RWPE2 (cell line): ENCODE results near the gene GSTK1.

ENCODE experiments used
- ATAC-seq: fragments of 200-7000 bp; cut with Tn5 transposase; 3 replicates; pipeline ENCODE4 v1.9.1; 2021; ENCODE audit warnings: low read depth
- DNase-seq: peaks from one replicate; pipeline ENCODE4 v3.0.0-alpha.2; 2020; ENCODE audit warnings: low spot score
- H3K27ac ChIP-seq: fragments of 450-650 bp; 2 replicates; pipeline ENCODE4 v1.5.1; 2017; ENCODE audit warnings: mild to moderate bottlenecking; ENCODE audit not compliant: poor library complexity, severe bottlenecking
- H3K27me3 ChIP-seq: fragments of 250-450 bp; sonication (Bioruptor Pico); 2 replicates; pipeline ENCODE4 v1.5.1; 2021; ENCODE audit warnings: mild to moderate bottlenecking, moderate library complexity; ENCODE audit not compliant: insufficient read depth, poor library complexity, severe bottlenecking
- H3K36me3 ChIP-seq: fragments of 250-450 bp; sonication (Bioruptor Pico); 2 replicates; pipeline ENCODE4 v1.5.1; 2020; ENCODE audit warnings: low read depth, mild to moderate bottlenecking, moderate library complexity
- H3K4me1 ChIP-seq: fragments of 250-450 bp; sonication (Bioruptor Pico); 2 replicates; pipeline ENCODE4 v1.5.1; 2021; ENCODE audit warnings: mild to moderate bottlenecking, moderate library complexity; ENCODE audit not compliant: insufficient read depth, poor library complexity, severe bottlenecking
- H3K4me3 ChIP-seq: fragments of 250-450 bp; sonication (Bioruptor Pico); 2 replicates; pipeline ENCODE4 v1.5.1; 2021; ENCODE audit warnings: mild to moderate bottlenecking, moderate library complexity; ENCODE audit not compliant: severe bottlenecking
- H3K9me3 ChIP-seq: fragments of 250-450 bp; sonication (Bioruptor Pico); 2 replicates; pipeline ENCODE4 v1.5.1; 2021; ENCODE audit warnings: mild to moderate bottlenecking, moderate library complexity; ENCODE audit not compliant: severe bottlenecking
- CTCF ChIP-seq: fragments of 450-650 bp; IDR thresholded peaks from one replicate; pipeline ENCODE4 v1.5.1; 2017; ENCODE audit warnings: mild to moderate bottlenecking, moderate library complexity; ENCODE audit not compliant: poor library complexity, severe bottlenecking

Gene GSTK1

GRCh38 chr7:143303733-143304132 lies 40.5 kb downstream of the GSTK1 start:
- H3K4me3 ChIP-seq: no peak overlapping the region
- no peak overlapping the region for H3K27ac ChIP-seq
- peaks cover 8% of the 10 kb centered on the region for H3K4me1 ChIP-seq
- peaks cover 93% of the 10 kb centered on the region for H3K36me3 ChIP-seq
- TF ChIP-seq CTCF: no peak
- H3K27me3 ChIP-seq: no peaks in the 10 kb centered on the region
- DNase-seq (no peak), ATAC-seq (peak; percentile 26; the same call in 1 of the 3 replicates)
- no peaks in the 10 kb centered on the region for H3K9me3 ChIP-seq

- Histone ChIP-seq H3K27ac (no peak overlapping the region), H3K4me1 (peaks cover 8% of the 10 kb centered on the region), H3K4me3 (no peak overlapping the region), H3K9me3 (no peaks in the 10 kb centered on the region), H3K27me3 (no peaks in the 10 kb centered on the region), H3K36me3 (peaks cover 82% of the 10 kb centered on the region)
- DNase-seq: no peak
- no peak for TF ChIP-seq CTCF
- no peak for ATAC-seq
These were observed 41.7 kb downstream of the GSTK1 start for GRCh38 chr7:143304938-143305337.

GRCh38 chr7:143305423-143306070 lies 42.3 kb downstream of the GSTK1 start:
- Histone ChIP-seq H3K27ac (no peak overlapping the region), H3K27me3 (no peaks in the 10 kb centered on the region), H3K4me3 (no peak overlapping the region), H3K36me3 (peaks cover 76% of the 10 kb centered on the region), H3K4me1 (peaks cover 8% of the 10 kb centered on the region), H3K9me3 (no peaks in the 10 kb centered on the region)
- ATAC-seq (peak; percentile 70), DNase-seq (no peak)
- TF ChIP-seq CTCF: peak; percentile 70

- no peak for TF ChIP-seq CTCF
- H3K9me3 ChIP-seq: no peaks in the 10 kb centered on the region
- ATAC-seq (no peak), DNase-seq (no peak)
- H3K27me3 ChIP-seq: no peaks in the 10 kb centered on the region
- H3K27ac ChIP-seq: no peak overlapping the region
- peaks cover under 1% of the 10 kb centered on the region for H3K4me1 ChIP-seq
- peaks cover 45% of the 10 kb centered on the region for H3K36me3 ChIP-seq
- H3K4me3 ChIP-seq: no peak overlapping the region
These were observed 45.4 kb downstream of the GSTK1 start for GRCh38 chr7:143308632-143309031.

- no peak for DNase-seq
- peaks cover 10% of the 10 kb centered on the region for H3K4me1 ChIP-seq
- no peaks in the 10 kb centered on the region for H3K36me3 ChIP-seq
- no peak for TF ChIP-seq CTCF
- no peak overlapping the region for H3K27ac ChIP-seq
- H3K27me3 ChIP-seq: no peaks in the 10 kb centered on the region
- no peak overlapping the region for H3K4me3 ChIP-seq
- no peak for ATAC-seq
- no peaks in the 10 kb centered on the region for H3K9me3 ChIP-seq
These were observed 50.9 kb downstream of the GSTK1 start for GRCh38 chr7:143314127-143314526.
